Fibroblast of peridontal ligament (primary cell): Measurements from ENCODE around the gene SBF2.
"Not testable (repeated sequence)": the region's sequence is repeated elsewhere in the genome, so short reads cannot be mapped to it uniquely, and the experiment has no call there.

Experiments used
- DNase-seq: peaks from one replicate; pipeline ENCODE4 v3.0.0-alpha.2; 2010; ENCODE audit errors: extremely low read depth

SBF2 gene

DNA sequence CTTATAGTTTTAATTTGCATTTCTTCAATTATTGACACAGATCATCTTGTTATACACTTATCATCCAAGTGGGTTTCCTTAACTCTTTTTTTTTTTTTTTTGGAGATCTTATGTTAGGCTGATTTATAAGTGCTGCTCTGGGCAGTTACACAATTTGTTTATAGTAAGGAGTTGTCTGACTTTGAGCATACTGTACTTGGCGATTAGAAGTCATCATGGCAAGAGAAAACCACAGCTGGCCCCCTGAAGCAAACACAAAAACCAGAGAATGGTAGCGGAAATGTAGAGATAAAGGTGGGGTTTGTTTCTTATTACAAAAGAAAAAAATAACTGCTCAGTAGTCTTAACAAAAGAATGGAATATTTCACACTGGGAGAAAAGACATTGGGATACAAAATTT, 337.5 kb downstream of the SBF2 start:
- peak; percentile 17 for DNase-seq

DNA sequence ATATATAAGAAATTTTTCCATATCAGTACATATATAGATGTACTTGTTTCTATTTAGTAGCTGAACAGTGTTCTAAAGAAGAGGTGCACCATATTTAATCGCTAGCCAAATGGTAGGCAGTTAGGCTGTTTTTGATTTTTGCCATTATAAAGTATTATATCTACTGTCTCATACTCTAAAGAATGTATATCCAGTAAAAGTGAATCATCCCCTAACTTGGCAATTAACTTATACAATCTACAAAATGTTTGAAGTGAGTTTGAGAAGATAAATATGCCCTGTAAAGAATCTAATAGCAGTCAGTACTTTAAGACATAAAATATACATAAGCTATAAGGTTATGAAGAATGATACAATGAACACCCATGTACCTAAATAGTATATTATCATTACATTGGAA, 338.6 kb downstream of the SBF2 start:
- no peak for DNase-seq

GRCh38 chr11:9953994-9954626, 339.9 kb downstream of the SBF2 start:
- DNase-seq, result peak; percentile 76

GRCh38 chr11:9952511-9953196, 341.4 kb downstream of the SBF2 start:
- no peak for DNase-seq

DNA sequence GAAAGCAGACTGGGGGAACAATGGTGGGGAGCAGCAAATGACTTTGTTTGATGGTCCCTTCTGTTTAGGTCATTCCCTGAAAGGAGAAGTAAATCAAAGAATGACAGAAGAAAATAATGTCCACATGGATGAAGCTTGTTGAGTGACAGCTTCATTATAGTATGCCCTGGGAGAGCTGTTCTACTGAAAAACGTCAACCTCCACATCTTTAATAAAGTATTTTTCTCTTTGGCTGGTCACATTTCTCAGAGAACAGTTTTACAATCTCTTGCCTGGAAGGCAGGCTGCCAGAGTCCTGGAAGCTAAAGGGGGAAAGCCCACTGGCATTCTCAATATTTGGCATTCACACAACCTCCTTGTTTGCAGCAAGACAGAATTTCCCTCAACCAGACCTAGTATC, 342.2 kb downstream of the SBF2 start:
- peak; percentile 65 for DNase-seq

DNA sequence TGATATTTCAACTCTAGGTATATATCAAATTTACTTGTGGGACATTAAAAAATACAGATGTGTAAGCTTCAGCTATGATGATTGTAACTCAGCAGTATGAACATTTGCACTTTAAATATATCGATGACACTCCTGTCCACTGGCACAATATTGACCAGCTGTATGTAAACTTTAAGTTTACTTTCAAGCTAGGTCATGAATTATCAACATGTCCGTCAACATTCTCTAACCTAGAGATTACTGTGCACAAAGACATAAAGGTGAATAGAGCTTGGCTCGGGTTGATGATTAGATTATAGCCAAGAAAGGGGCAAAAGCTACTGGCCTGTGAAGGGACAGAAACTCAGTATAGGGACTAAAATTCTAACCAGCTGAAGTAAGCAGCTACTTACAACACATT, 343.6 kb downstream of the SBF2 start:
- no peak for DNase-seq

- DNase-seq, result no peak
Measured at GRCh38 chr11:9947231-9947864, 346.7 kb downstream of the SBF2 start.

DNA sequence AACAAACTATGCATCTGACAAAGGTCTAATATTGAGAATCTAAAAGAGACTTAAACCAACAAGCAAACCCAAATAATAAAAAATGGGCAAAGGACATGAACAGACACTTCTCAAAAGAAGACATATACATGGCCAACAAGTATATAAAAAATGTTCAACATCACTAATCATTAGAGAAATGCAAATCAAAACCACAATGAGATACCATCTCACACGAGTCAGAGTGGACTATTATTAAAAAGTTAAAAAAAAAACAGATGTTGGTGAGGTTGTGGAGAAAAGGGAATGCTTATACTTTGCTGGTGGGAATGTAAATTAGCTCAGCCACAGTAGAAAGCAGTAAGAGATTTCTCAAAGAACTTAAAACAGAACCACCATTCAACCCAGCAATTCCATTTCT, 348.3 kb downstream of the SBF2 start:
- peak; percentile 40 for DNase-seq

- peak; percentile 100 for DNase-seq
Measured at GRCh38 chr11:9943386-9944110, 350.5 kb downstream of the SBF2 start.

GRCh38 chr11:9941991-9942390, 352.0 kb downstream of the SBF2 start:
- no peak for DNase-seq

DNA sequence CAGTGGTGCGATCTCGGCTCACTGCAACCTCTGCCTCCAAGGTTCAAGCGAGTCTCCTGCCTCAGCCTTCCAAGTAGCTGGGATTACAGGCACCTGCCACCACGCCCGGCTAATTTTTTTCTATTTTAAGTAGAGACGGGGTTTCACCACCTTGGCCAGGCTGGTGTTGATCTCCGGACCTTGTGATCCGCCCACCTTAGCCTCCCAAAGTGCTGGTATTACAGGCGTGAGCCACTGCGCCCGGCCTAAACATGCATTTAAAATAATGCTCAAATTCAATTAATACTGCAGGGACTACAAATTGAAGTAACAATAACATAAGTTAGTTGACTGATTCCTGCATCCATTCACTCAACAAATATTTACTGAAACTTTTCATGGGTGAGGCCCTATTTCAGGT, 354.9 kb downstream of the SBF2 start:
- not testable (repeated sequence) for DNase-seq

DNA sequence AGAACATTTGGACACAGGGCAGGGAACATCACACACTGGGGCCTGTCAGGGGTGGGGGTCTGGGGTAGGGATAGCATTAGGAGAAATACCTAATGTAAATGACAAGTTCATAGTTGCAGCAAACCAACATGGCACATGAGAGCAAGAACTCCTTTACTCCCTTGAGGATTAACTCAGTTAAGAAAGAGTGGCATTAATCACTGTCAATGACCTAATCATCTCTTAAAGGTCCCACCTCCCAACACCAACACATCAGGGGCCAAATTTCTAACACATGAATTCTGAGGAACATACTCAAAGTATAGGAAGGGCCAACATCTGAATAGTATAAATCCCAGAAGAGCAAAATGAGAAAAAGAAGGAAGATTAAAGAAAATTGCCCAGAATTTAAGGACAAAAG, 357.3 kb downstream of the SBF2 start:
- no peak for DNase-seq

DNA sequence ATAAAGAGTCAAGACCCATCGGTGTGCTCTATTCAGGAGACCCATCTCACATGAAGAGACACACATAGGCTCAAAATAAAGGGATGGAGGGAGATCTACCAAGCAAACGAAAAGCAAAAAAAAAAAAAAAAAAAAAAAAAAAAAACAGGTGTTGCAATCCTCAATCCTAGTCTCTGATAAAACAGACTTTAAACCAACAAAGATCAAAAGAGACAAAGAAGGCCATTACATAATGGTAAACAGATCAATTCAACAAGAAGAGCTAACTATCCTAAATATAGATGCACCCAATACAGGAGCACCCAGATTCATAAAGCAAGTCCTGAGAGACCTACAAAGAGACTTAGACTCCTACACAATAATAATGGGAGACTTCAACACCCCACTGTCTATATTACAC, 361.2 kb downstream of the SBF2 start:
- not testable (repeated sequence) for DNase-seq

DNA sequence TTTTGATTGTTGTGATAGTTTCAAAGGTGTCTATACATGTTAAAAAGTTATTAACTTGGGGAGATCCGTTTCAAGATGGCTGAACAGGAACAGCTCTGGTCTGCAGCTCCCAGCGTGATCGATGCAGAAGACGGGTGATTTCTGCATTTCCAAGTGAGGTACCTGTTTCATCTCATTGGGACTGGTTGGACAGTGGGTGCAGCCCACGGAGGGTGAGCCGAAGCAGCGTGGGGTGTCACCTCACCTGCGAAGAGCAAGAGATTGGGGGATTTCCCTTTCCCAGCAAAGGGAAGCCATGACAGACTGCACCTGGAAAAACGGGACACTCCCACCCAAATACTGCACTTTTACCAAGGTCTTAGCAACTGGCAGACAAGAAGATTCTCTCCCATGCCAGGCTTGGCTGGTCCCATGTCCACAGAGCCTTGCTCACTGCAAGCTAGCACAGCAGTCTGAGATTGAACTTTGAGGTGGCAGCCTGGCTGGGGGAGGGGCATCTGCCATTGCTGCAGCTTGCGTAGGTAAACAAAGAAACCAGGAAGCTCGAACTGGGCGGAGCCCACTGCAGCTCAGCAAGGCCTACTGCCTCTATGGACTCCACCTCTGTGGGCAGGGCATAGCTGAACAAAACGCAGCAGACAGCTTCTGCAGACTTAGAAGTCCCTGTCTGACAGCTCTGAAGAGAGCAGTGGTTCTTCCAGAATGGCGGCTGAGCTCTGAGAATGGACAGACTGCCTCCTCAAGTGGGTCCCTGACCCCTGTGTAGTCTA, 363.3 kb downstream of the SBF2 start:
- not testable (repeated sequence) for DNase-seq

GRCh38 chr11:9927670-9928069, 366.3 kb downstream of the SBF2 start:
- no peak for DNase-seq

GRCh38 chr11:9923280-9923679, 370.7 kb downstream of the SBF2 start:
- DNase-seq, result no peak

DNA sequence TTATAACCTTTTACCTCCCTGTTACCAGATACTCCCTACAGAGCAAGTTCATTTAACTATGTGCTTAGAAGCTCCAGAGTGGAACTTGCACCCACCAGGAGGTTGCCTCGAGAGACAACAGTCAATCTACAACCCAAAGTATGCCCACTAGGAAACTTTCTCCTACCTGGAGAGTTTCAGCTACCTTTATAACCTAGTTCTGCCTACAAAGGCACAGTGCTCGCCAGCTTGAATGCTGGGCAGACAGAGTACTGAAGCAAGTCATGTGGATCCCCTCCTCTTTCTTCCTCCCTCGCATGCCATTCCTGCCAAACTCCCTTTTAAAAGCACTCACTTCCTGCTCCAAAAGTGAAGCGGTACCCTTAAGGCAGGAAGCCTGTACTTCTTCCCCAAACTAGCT, 371.2 kb downstream of the SBF2 start:
- DNase-seq, result no peak

GRCh38 chr11:9916480-9916879, 377.5 kb downstream of the SBF2 start:
- no peak for DNase-seq

- peak; percentile 30 for DNase-seq
Measured at GRCh38 chr11:9914064-9914463, 380.0 kb downstream of the SBF2 start.

DNA sequence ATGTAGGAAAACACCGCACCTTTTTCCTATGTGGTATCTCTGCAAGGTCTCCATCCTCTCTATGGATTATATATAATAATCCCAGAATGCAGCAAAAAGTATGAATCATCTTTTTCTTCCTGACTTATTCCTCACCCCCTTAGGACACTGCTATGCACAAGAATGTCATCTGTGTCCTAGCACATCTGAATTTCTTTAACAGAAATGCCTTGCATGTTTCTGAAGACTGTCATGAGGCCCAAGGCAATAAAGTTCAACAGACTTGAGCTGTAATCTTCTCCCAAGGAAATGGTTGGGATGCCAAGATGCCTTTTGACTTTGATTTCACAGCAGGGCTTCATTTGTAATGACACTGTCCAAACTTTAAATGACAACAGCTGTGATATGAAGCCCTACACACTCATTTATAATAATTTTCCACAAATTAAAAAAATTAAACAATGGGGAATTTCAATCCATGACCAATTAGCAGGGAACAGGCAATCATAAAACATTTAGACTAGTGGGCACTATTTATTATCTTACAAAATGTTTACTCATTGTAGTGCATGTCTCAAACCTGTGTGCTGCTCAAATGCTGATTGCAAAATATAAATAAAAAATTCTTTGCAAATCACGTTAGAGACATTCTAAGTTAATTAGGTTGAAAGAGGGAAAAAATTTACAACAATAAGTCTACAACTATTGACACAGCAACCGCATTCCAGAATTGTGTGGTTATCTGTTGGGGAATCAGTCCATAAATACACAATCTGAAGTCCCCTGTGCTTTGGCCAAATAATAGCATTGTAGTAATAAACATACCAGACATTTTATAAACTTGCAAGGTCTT, 387.8 kb downstream of the SBF2 start:
- DNase-seq, result peak; percentile 97

DNA sequence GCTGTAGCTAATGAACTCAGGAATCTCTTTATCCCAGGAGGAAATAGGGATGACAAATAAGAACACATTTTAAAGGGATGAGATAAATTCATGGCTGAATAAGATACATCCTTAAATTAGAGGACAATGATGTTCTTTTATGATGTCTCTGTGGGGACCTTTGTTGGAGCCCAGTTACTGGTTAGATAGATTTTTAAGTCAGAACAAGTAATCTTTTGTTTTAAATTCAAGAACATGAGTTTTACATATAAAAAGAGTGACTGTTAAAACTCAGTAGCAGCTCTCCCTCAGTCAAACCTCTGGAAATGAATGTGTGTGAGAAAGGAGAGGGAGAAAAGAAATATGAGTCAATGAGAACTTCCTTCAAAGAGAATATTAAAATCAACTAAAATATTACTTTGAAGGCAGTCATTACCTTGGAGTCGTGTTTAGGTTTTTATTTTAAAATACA, 388.5 kb downstream of the SBF2 start:
- no peak for DNase-seq
